ENCODE results near the gene COPS8.

Gene COPS8

DNA sequence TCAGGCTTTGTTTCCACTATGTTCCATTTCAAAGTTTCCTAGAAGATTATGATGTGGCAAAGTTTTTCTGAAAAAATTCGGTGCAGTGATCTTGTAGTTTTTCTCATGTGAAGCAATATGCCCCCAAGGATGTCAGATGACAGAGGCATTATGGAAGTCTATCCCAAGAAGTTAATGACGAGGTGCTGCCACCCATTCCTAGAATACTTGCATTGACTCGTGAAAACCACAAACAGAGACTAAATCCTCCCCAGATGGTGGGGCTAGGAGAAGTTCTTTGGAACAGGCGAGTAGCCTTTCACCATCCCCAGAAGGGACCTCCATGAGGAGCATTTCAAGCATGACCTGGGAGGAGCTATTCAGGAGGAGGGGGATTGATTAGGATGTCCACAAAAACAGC, 40.2 kb upstream of the COPS8 start:
- H3K4me3 ChIP-seq (replicated peaks; ENCODE audit: low read depth, low read length), result no peak overlapping the region
- no peak for DNase-seq (ENCODE audit: low read depth)
- TF ChIP-seq CTCF (IDR thresholded peaks at IDR 0.05; ENCODE audit: low read length, missing control alignments), result no peak

GRCh38 chr2:237048595-237048994, 37.1 kb upstream of the COPS8 start:
- DNase-seq (ENCODE audit: low read depth), result no peak
- no peak overlapping the region for H3K4me3 ChIP-seq (replicated peaks; ENCODE audit: low read depth, low read length)
- no peak for TF ChIP-seq CTCF (IDR thresholded peaks at IDR 0.05; ENCODE audit: low read length, missing control alignments)

DNA sequence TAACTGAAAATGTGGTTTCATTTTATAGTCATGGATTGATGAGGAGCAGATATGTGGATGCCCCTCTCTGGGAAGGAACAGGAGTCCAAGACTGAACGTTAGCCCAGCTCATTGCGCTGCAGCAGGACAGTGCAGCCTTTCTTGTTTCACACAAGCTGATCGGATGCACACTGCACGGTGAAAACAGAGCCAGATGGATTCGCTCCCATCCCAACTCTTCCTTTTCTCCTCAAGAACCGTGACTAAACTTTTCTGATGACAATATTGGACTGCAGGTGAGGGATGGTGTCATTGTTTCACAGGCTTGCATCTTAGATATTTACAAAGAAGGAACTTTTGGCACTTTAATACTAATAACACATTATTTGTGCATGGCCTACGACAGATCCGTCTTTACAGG, 33.8 kb upstream of the COPS8 start:
- DNase-seq (ENCODE audit: low read depth), result no peak
- H3K4me3 ChIP-seq (replicated peaks; ENCODE audit: low read depth, low read length), result no peak overlapping the region
- TF ChIP-seq CTCF (IDR thresholded peaks at IDR 0.05; ENCODE audit: low read length, missing control alignments), result no peak

DNA sequence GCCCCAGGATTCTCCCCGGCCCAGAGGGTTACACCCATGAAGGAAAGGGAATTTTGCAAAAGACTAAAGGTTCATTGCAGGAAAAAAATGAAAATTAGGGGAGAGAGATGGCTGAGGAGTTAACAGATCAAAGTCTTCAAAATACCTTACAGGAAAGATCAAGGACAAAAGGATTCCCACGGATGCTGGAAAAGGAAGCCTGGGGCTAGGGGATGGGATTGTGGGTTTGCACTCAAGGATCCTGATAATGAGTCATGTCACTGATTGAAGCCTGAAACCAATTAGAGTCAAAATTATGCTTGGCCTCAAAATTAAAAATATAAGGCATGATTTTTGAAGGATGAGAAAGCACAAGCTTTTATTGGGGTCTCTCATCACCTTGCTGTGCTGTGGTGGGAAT, 32.6 kb upstream of the COPS8 start:
- no peak for TF ChIP-seq CTCF (IDR thresholded peaks at IDR 0.05; ENCODE audit: low read length, missing control alignments)
- no peak for DNase-seq (ENCODE audit: low read depth)
- no peak overlapping the region for H3K4me3 ChIP-seq (replicated peaks; ENCODE audit: low read depth, low read length)

DNA sequence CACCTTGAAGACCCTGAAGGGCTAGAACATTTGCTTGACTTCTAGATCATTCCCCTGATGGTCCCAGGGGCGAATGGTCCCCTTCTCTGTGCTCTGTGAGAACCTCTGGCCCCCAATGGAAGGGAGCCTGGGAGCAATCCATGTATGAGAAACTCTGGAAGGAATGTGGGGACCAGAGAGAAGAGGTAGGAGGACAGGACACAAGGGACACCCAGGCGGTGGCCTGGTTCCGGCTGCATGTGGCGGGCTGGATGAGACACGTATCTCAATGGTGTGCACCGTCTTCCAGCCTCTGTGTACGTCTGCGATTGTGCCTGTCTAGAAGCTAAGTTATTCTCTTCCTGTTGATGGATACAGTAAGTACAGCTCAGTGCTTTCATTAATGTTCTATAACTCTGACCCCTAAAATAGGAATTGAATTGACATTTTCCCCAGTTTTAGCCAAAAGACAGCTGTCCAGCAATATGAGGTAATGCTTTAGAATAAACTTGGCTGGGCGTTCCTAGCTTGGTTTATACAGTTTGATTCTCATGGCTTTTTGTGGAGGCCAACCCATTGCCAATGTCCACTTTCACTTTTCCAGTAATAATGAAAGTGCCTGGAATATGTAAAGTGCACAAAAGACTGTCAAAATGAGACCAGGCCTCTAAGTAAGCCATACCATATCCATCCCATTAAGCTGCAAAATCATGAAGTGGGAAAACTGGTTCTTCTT, 30.1 kb upstream of the COPS8 start:
- no peak for DNase-seq (ENCODE audit: low read depth)
- H3K4me3 ChIP-seq (replicated peaks; ENCODE audit: low read depth, low read length), result no peak overlapping the region
- TF ChIP-seq CTCF (IDR thresholded peaks at IDR 0.05; ENCODE audit: low read length, missing control alignments), result no peak

- no peak overlapping the region for H3K4me3 ChIP-seq (replicated peaks; ENCODE audit: low read depth, low read length)
- no peak for TF ChIP-seq CTCF (IDR thresholded peaks at IDR 0.05; ENCODE audit: low read length, missing control alignments)
- no peak for DNase-seq (ENCODE audit: low read depth)
Measured at GRCh38 chr2:237056287-237056875, 29.3 kb upstream of the COPS8 start.

DNA sequence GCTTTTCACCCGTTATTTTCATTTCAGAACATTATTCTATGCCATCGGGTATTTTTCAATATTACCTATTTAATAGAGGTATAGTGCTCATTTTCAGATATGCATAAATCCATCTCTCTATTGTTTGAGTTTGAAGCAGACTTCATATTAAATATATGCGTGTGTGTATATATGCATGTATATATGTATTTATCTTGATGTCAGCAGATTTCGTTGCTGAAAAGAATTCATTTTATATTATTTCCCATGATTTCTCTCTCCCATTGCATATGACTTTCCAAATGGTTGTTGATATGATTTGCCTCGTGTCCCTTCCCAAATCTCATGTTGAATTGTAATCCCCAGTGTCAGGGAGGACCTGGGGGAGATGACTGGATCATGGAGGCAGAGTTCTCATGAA, 28.6 kb upstream of the COPS8 start:
- no peak for DNase-seq (ENCODE audit: low read depth)
- no peak overlapping the region for H3K4me3 ChIP-seq (replicated peaks; ENCODE audit: low read depth, low read length)
- TF ChIP-seq CTCF (IDR thresholded peaks at IDR 0.05; ENCODE audit: low read length, missing control alignments), result no peak

All from fibroblast of pulmonary artery (primary cell).